ENCODE measurements around the gene GNG8. TPM values are rescaled to one million over a fixed set of nuclear protein-coding genes. Genes with fewer than 3 reads are reported as not detected.

The GNG8 gene
- total RNA-seq, 1 experiment from 2014 or later: not detected

DNA sequence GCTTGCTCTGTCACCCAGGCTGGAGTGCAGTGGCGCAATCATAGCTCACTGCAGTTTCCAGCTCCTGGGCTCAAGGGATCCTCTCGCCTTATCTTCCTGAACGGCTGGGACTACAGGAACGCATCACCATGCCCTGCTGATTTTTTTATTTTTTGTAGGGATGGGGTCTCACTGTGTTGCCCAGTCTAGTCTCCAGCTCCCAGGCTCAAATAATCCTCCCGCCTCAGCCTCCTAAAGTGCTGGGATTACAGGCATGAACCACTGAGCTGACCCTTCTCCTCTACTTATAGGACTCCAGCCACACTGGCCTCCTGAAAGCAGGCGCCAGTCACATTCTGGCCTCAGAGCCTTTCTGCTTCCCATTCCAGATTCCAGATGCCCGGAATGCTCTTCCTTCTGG lies 14.4 kb upstream of the GNG8 start:
- no peaks in the 10 kb centered on the region for H3K79me2 ChIP-seq (ENCODE audit: insufficient read depth, low read length)
- H2AFZ ChIP-seq (ENCODE audit: low read depth, low read length, poor library complexity, severe bottlenecking): no peak overlapping the region
- H3K4me3 ChIP-seq (replicated peaks in 1 of 2; ENCODE audit: low read depth in 1 of 2, low read length in 2 of 2): no peak overlapping the region
- no peak overlapping the region for H3K4me2 ChIP-seq (ENCODE audit: low read length)
- no peaks in the 10 kb centered on the region for H3K27me3 ChIP-seq (ENCODE audit: insufficient read depth, low read length)
- H4K20me1 ChIP-seq (ENCODE audit: insufficient read depth): no peaks in the 10 kb centered on the region
- ChIA-PET POLR2A (no interaction called here), CTCF (no interaction called here), RAD21 (ENCODE audit: low non-redundant PET in 1 of 2, low total read pairs in 2 of 2, uncharacterized antibody in 2 of 2, unreplicated experiment in 2 of 2) (no interaction called here)
- TF ChIP-seq JUND (IDR thresholded peaks at IDR 0.05): no peak
- TF ChIP-seq EZH2 (IDR thresholded peaks at IDR 0.05): no peak
- TF ChIP-seq ZBTB33 (IDR thresholded peaks at IDR 0.05; ENCODE audit: extremely low read depth, insufficient replicate concordance, low read length): no peak
- TF ChIP-seq ZNF274 (IDR thresholded peaks at IDR 0.05; ENCODE audit: low read depth, low read length): no peak
- TF ChIP-seq RAD21 (IDR thresholded peaks at IDR 0.05; ENCODE audit: low read depth): no peak
- TF ChIP-seq CBX3 (IDR thresholded peaks at IDR 0.05; ENCODE audit: low read depth): no peak
- TF ChIP-seq SIN3A (IDR thresholded peaks at IDR 0.05; ENCODE audit: low read depth): no peak
- TF ChIP-seq CEBPB (IDR thresholded peaks at IDR 0.05; ENCODE audit: low read depth): no peak
- no peak for TF ChIP-seq TCF7L2 (IDR thresholded peaks at IDR 0.05; ENCODE audit: borderline replicate concordance, extremely low read depth, insufficient read depth, insufficient read length)
- TF ChIP-seq ZFX (IDR thresholded peaks at IDR 0.05): no peak
- TF ChIP-seq ELF1 (IDR thresholded peaks at IDR 0.05; ENCODE audit: borderline replicate concordance, low read depth): no peak
- no peak for TF ChIP-seq SP1 (IDR thresholded peaks at IDR 0.05; ENCODE audit: low read depth)
- TF ChIP-seq ATF3 (IDR thresholded peaks at IDR 0.05): no peak
- TF ChIP-seq EZH2phosphoT487 (IDR thresholded peaks at IDR 0.05; ENCODE audit: borderline replicate concordance): no peak
- no peak for TF ChIP-seq POLR2AphosphoS5 (IDR thresholded peaks at IDR 0.05; ENCODE audit: low read depth, low read length)
- no peak for TF ChIP-seq SRF (IDR thresholded peaks at IDR 0.05; ENCODE audit: low read depth)
- TF ChIP-seq EGR1 (IDR thresholded peaks at IDR 0.05; ENCODE audit: low read depth): no peak
- TF ChIP-seq, protein P1, sequence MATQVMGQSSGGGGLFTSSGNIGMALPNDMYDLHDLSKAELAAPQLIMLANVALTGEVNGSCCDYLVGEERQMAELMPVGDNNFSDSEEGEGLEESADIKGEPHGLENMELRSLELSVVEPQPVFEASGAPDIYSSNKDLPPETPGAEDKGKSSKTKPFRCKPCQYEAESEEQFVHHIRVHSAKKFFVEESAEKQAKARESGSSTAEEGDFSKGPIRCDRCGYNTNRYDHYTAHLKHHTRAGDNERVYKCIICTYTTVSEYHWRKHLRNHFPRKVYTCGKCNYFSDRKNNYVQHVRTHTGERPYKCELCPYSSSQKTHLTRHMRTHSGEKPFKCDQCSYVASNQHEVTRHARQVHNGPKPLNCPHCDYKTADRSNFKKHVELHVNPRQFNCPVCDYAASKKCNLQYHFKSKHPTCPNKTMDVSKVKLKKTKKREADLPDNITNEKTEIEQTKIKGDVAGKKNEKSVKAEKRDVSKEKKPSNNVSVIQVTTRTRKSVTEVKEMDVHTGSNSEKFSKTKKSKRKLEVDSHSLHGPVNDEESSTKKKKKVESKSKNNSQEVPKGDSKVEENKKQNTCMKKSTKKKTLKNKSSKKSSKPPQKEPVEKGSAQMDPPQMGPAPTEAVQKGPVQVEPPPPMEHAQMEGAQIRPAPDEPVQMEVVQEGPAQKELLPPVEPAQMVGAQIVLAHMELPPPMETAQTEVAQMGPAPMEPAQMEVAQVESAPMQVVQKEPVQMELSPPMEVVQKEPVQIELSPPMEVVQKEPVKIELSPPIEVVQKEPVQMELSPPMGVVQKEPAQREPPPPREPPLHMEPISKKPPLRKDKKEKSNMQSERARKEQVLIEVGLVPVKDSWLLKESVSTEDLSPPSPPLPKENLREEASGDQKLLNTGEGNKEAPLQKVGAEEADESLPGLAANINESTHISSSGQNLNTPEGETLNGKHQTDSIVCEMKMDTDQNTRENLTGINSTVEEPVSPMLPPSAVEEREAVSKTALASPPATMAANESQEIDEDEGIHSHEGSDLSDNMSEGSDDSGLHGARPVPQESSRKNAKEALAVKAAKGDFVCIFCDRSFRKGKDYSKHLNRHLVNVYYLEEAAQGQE (IDR thresholded peaks at IDR 0.05; ENCODE audit: low read depth): no peak
- BruUV-seq (replicated peaks): no TSS peak
- intact Hi-C loops (cut with micrococcal nuclease): no loop called here
- H3K9ac ChIP-seq (ENCODE audit: low read length): no peak overlapping the region
- ATAC-seq: no peak
- DNase-seq (ENCODE audit: low read depth, low spot score): no peak
- no peaks in the 10 kb centered on the region for H3K9me2 ChIP-seq (ENCODE audit: insufficient read depth)
- H3K4me1 ChIP-seq (ENCODE audit: control insufficient read depth in 1 of 2, insufficient read depth in 2 of 2, low read length in 2 of 2): 0 out of 4 replicates have a peak, but pooled peaks cover 0 to 3% of the 10 kb centered on the region in 2 experiments
- H3K9me3 ChIP-seq (ENCODE audit: control insufficient read depth in 1 of 2, insufficient read depth in 1 of 2, low read depth in 1 of 2, low read length in 2 of 2): no peaks in the 10 kb centered on the region
- H3K27ac ChIP-seq (ENCODE audit: low read depth, low read length): no peak overlapping the region
- no peaks in the 10 kb centered on the region for H3K36me3 ChIP-seq (ENCODE audit: control insufficient read depth in 1 of 2, insufficient read depth in 2 of 2, low read length in 2 of 2)

Measured in HCT116 (cell line).